HG02970 (cell line): Measurements from ENCODE around the gene SLC1A3.

Source experiments
- ATAC-seq: cut with Tn5 transposase; IDR thresholded peaks from one replicate; pipeline ENCODE4 v1.9.1; 2021; ENCODE audit warnings: mild to moderate bottlenecking, moderate library complexity, moderate number of reproducible peaks; ENCODE audit not compliant: unreplicated experiment, low FRiP score

Gene SLC1A3

GRCh38 chr5:36710039-36710438 is 103.6 kb downstream of the SLC1A3 start:
- no peak for ATAC-seq

- no peak for ATAC-seq
Observed at GRCh38 chr5:36712706-36713105, 106.3 kb downstream of the SLC1A3 start.

GRCh38 chr5:36713541-36713940 is 107.1 kb downstream of the SLC1A3 start:
- ATAC-seq: no peak

- ATAC-seq: no peak
Observed at GRCh38 chr5:36717131-36717695, 110.8 kb downstream of the SLC1A3 start.

GRCh38 chr5:36719282-36719681 is 112.9 kb downstream of the SLC1A3 start:
- no peak for ATAC-seq

GRCh38 chr5:36720688-36721087 is 114.3 kb downstream of the SLC1A3 start:
- ATAC-seq: no peak

GRCh38 chr5:36721664-36722235 is 115.3 kb downstream of the SLC1A3 start:
- ATAC-seq: no peak

GRCh38 chr5:36722900-36723299 is 116.5 kb downstream of the SLC1A3 start:
- no peak for ATAC-seq

- ATAC-seq: peak; percentile 39
Observed at GRCh38 chr5:36723912-36724311, 117.5 kb downstream of the SLC1A3 start.

GRCh38 chr5:36724467-36725332 is 118.3 kb downstream of the SLC1A3 start:
- peak; percentile 66 for ATAC-seq

- ATAC-seq: no peak
Observed at GRCh38 chr5:36726317-36726716, 119.9 kb downstream of the SLC1A3 start.

- ATAC-seq: no peak
Observed at GRCh38 chr5:36726767-36727166, 120.4 kb downstream of the SLC1A3 start.

- no peak for ATAC-seq
Observed at GRCh38 chr5:36728697-36729543, 122.5 kb downstream of the SLC1A3 start.

GRCh38 chr5:36730537-36731216 is 124.3 kb downstream of the SLC1A3 start:
- no peak for ATAC-seq

GRCh38 chr5:36733183-36733582 is 126.8 kb downstream of the SLC1A3 start:
- ATAC-seq: no peak

GRCh38 chr5:36734422-36734821 is 128.0 kb downstream of the SLC1A3 start:
- ATAC-seq: no peak

GRCh38 chr5:36735891-36736290 is 129.5 kb downstream of the SLC1A3 start:
- ATAC-seq: no peak
